ENCODE results near the gene GFPT1. TPM values are rescaled to one million over a fixed set of nuclear protein-coding genes. Genes with fewer than 3 reads are reported as not detected.
"Not testable (repeated sequence)": the region's sequence is repeated elsewhere in the genome, so short reads cannot be mapped to it uniquely, and the experiment has no call there.

GFPT1 gene
- total RNA-seq, 3 donors from 2014 or later (not counting 1 experiment from before 2014, with no cell fraction given): 13.9 to 16.4 (median 15.0) TPM

GRCh38 chr2:69358914-69359313 lies 28.1 kb downstream of the GFPT1 start:
- peaks cover 69% of the 10 kb centered on the region for H3K36me3 ChIP-seq (ENCODE audit: control insufficient read depth, insufficient read depth, low read length)
- H3K27me3 ChIP-seq (ENCODE audit: control insufficient read depth, insufficient read depth, low read length): no peaks in the 10 kb centered on the region
- 92% methylated on average over 2 of the region's 3 CpGs for WGBS (ENCODE audit: insufficient coverage)
- DNase-seq: no peak
- H3K4me3 ChIP-seq (ENCODE audit: low read length): no peak overlapping the region
- H3K4me1 ChIP-seq (ENCODE audit: control insufficient read depth, insufficient read depth, low read length): no peaks in the 10 kb centered on the region
- Mint-ChIP-seq H3K27me3 (ENCODE audit: low read depth in 2 of 2) (no peaks in the 10 kb centered on the region), H3K27ac (no peak overlapping the region), H3K9me3 (no peaks in the 10 kb centered on the region), H3K36me3 (peaks cover 23% of the 10 kb centered on the region), H3K4me1 (no peaks in the 10 kb centered on the region), H3K4me3 (no peak overlapping the region)
- H3K27ac ChIP-seq (ENCODE audit: low read length): no peak overlapping the region
- H3K9me3 ChIP-seq (ENCODE audit: control insufficient read depth, insufficient read depth, low read length): no peaks in the 10 kb centered on the region
- ATAC-seq: no peak
- intact Hi-C loops (cut with micrococcal nuclease): no loop called here
- no peak for TF ChIP-seq CTCF (IDR thresholded peaks at IDR 0.05)

GRCh38 chr2:69356471-69356870 lies 30.6 kb downstream of the GFPT1 start:
- H3K27me3 Mint-ChIP-seq (ENCODE audit: low read depth in 2 of 2): no peaks in the 10 kb centered on the region
- intact Hi-C loops (cut with micrococcal nuclease): no loop called here
- H3K36me3 Mint-ChIP-seq: peaks cover 24% of the 10 kb centered on the region
- H3K4me3 ChIP-seq (ENCODE audit: low read length): no peak overlapping the region
- WGBS (ENCODE audit: insufficient coverage): 100% methylated on average over 5 of the region's 5 CpGs
- H3K27ac ChIP-seq (ENCODE audit: low read length): no peak overlapping the region
- H3K4me3 Mint-ChIP-seq: no peak overlapping the region
- no peaks in the 10 kb centered on the region for H3K27me3 ChIP-seq (ENCODE audit: control insufficient read depth, insufficient read depth, low read length)
- no peak for ATAC-seq
- no peak for TF ChIP-seq CTCF (IDR thresholded peaks at IDR 0.05)
- H3K27ac Mint-ChIP-seq: no peak overlapping the region
- H3K4me1 Mint-ChIP-seq: no peaks in the 10 kb centered on the region
- DNase-seq: no peak
- peaks cover 58% of the 10 kb centered on the region for H3K36me3 ChIP-seq (ENCODE audit: control insufficient read depth, insufficient read depth, low read length)
- H3K9me3 ChIP-seq (ENCODE audit: control insufficient read depth, insufficient read depth, low read length): no peaks in the 10 kb centered on the region
- no peaks in the 10 kb centered on the region for H3K9me3 Mint-ChIP-seq
- H3K4me1 ChIP-seq (ENCODE audit: control insufficient read depth, insufficient read depth, low read length): no peaks in the 10 kb centered on the region

GRCh38 chr2:69354976-69355375 lies 32.1 kb downstream of the GFPT1 start:
- H3K36me3 Mint-ChIP-seq: peaks cover 26% of the 10 kb centered on the region

GRCh38 chr2:69353360-69353759 lies 33.7 kb downstream of the GFPT1 start:
- H3K9me3 Mint-ChIP-seq: no peaks in the 10 kb centered on the region
- Histone ChIP-seq H3K4me1 (ENCODE audit: control insufficient read depth, insufficient read depth, low read length) (no peaks in the 10 kb centered on the region), H3K4me3 (ENCODE audit: low read length) (no peak overlapping the region), H3K9me3 (ENCODE audit: control insufficient read depth, insufficient read depth, low read length) (no peaks in the 10 kb centered on the region), H3K27ac (ENCODE audit: low read length) (no peak overlapping the region), H3K36me3 (ENCODE audit: control insufficient read depth, insufficient read depth, low read length) (peaks cover 52% of the 10 kb centered on the region), H3K27me3 (ENCODE audit: control insufficient read depth, insufficient read depth, low read length) (no peaks in the 10 kb centered on the region)
- H3K27me3 Mint-ChIP-seq (ENCODE audit: low read depth in 2 of 2): no peaks in the 10 kb centered on the region
- DNase-seq (no peak), ATAC-seq (no peak)
- TF ChIP-seq CTCF (IDR thresholded peaks at IDR 0.05): no peak
- H3K36me3 Mint-ChIP-seq: peaks cover 37% of the 10 kb centered on the region
- over 99% methylated on average over 5 of the region's 5 CpGs for WGBS (ENCODE audit: insufficient coverage)
- H3K4me3 Mint-ChIP-seq: no peak overlapping the region
- no peaks in the 10 kb centered on the region for H3K4me1 Mint-ChIP-seq
- intact Hi-C loops (cut with micrococcal nuclease): no loop called here
- no peak overlapping the region for H3K27ac Mint-ChIP-seq

More at GRCh38 chr2:69354976-69355375, 32.1 kb downstream of the GFPT1 start:
- ATAC-seq; intact Hi-C loops (cut with micrococcal nuclease); H3K27ac ChIP-seq (ENCODE audit: low read length); H3K27ac Mint-ChIP-seq; H3K4me1 ChIP-seq (ENCODE audit: control insufficient read depth, insufficient read depth, low read length); H3K27me3 Mint-ChIP-seq (ENCODE audit: low read depth in 2 of 2); H3K4me3 Mint-ChIP-seq; H3K4me3 ChIP-seq (ENCODE audit: low read length); H3K9me3 Mint-ChIP-seq; H3K9me3 ChIP-seq (ENCODE audit: control insufficient read depth, insufficient read depth, low read length); H3K4me1 Mint-ChIP-seq; DNase-seq; H3K27me3 ChIP-seq (ENCODE audit: control insufficient read depth, insufficient read depth, low read length): not testable (repeated sequence)
- WGBS (ENCODE audit: insufficient coverage): 100% methylated on average over 2 of the region's 3 CpGs
- peaks cover 51% of the 10 kb centered on the region for H3K36me3 ChIP-seq (ENCODE audit: control insufficient read depth, insufficient read depth, low read length)
